Fibroblast of lung (primary cell): ENCODE results near the gene POLQ. TPM values are rescaled to one million over a fixed set of nuclear protein-coding genes. Genes with fewer than 3 reads are reported as not detected.

ENCODE experiments used
- DNase-seq, 2 donors: peaks; one replicate each; pipeline versions ENCODE4 v3.0.0 to v3.0.0-alpha.2; 2010; ENCODE audit warnings: low read depth in 2 of 2
- H2AFZ ChIP-seq: 2 replicates; pipeline ENCODE4 v1.5.1; 2012; ENCODE audit warnings: low read length, control low read depth, inconsistent platforms
- H3K27ac ChIP-seq: 2 replicates; pipeline ENCODE4 v1.5.1; 2011; ENCODE audit warnings: low read length, control low read depth; ENCODE audit not compliant: insufficient read depth
- H3K27me3 ChIP-seq: 2 replicates; pipeline ENCODE4 v1.5.1; 2011; ENCODE audit warnings: mild to moderate bottlenecking, low read length; ENCODE audit not compliant: control insufficient read depth, insufficient read depth
- H3K36me3 ChIP-seq: 2 replicates; pipeline ENCODE4 v1.5.1; 2011; ENCODE audit warnings: low read length; ENCODE audit not compliant: control insufficient read depth, insufficient read depth
- H3K4me1 ChIP-seq: 2 replicates; pipeline ENCODE4 v1.5.1; 2011; ENCODE audit warnings: low read length; ENCODE audit not compliant: control insufficient read depth, insufficient read depth; ENCODE audit errors: extremely low read depth
- H3K4me2 ChIP-seq: 2 replicates; pipeline ENCODE4 v1.5.1; 2011; ENCODE audit warnings: low read length, control low read depth; ENCODE audit not compliant: insufficient read depth; ENCODE audit errors: extremely low read depth
- H3K4me3 ChIP-seq, 4 experiments: fragments of 200-600 bp in 1 of 4; sonication (generic) in 1 of 4; replicated peaks in 1 of 4; 2 replicates each; pipeline ENCODE4 v1.5.1; 2011 to 2016; ENCODE audit warnings: low read length in 4 of 4, low read depth in 3 of 4, mild to moderate bottlenecking in 3 of 4, control low read depth in 2 of 4, inconsistent platforms in 1 of 4, mixed read lengths in 1 of 4; ENCODE audit not compliant: insufficient read depth in 1 of 4; ENCODE audit errors: control extremely low read depth in 1 of 4
- H3K79me2 ChIP-seq: 2 replicates; pipeline ENCODE4 v1.5.1; 2012; ENCODE audit warnings: mild to moderate bottlenecking, low read length, inconsistent platforms; ENCODE audit not compliant: control insufficient read depth, insufficient read depth
- H3K9ac ChIP-seq: 2 replicates; pipeline ENCODE4 v1.5.1; 2011; ENCODE audit warnings: mild to moderate bottlenecking, low read length, control low read depth; ENCODE audit not compliant: insufficient read depth
- H3K9me3 ChIP-seq: 2 replicates; pipeline ENCODE4 v1.5.1; 2012; ENCODE audit warnings: low read depth, low read length; ENCODE audit not compliant: control insufficient read depth, insufficient read depth
- H4K20me1 ChIP-seq: 2 replicates; pipeline ENCODE4 v1.5.1; 2011; ENCODE audit warnings: low read length; ENCODE audit not compliant: control insufficient read depth, insufficient read depth; ENCODE audit errors: extremely low read depth
- CTCF ChIP-seq, 2 donors: IDR thresholded peaks in 1 of 2; conservative IDR thresholded peaks in 1 of 2; 1 replicate in 1 of 2; 2 replicates in 1 of 2; pipeline ENCODE4 v1.5.1; 2011 to 2012; ENCODE audit warnings: low read length in 2 of 2, control low read depth in 1 of 2, inconsistent platforms in 1 of 2, low read depth in 1 of 2, mild to moderate bottlenecking in 1 of 2
- EZH2 ChIP-seq: IDR thresholded peaks from 2 replicates; pipeline ENCODE4 v1.5.1; 2012; ENCODE audit warnings: low read length, control low read depth, mild to moderate bottlenecking; ENCODE audit errors: missing control alignments
- polyA plus RNA-seq, 2 donors: library from polyadenylated mRNA; depleted of rRNA in 1 of 2; stranded (reverse) in 1 of 2; unstranded in 1 of 2; fragments of >200 nt; gene quantifications; 2 replicates each; pipeline ENCODE4 v1.2.1, GENCODE V29; 2011 to 2012; ENCODE audit warnings: missing spikeins in 1 of 2
- total RNA-seq: library from RNA; depleted of rRNA; stranded (reverse); fragments of >200 nt; gene quantifications from 2 replicates; pipeline ENCODE4 v1.2.1, GENCODE V29; 2014

The POLQ gene
- total and polyA plus RNA-seq, 2 donors (not counting 1 experiment from before 2014, with no cell fraction given), result 1.1 to 4.1 TPM

GRCh38 chr3:121514496-121514895 is 31.3 kb downstream of the POLQ start:
- Histone ChIP-seq H3K36me3 (no peaks in the 10 kb centered on the region), H3K4me1 (no peaks in the 10 kb centered on the region), H3K27me3 (no peaks in the 10 kb centered on the region), H3K4me3 (no peak overlapping the region), H2AFZ (no peak overlapping the region), H3K79me2 (no peaks in the 10 kb centered on the region), H3K9me3 (no peaks in the 10 kb centered on the region), H3K9ac (no peak overlapping the region), H3K27ac (no peak overlapping the region), H3K4me2 (no peak overlapping the region), H4K20me1 (no peaks in the 10 kb centered on the region)
- DNase-seq, result no peak
- TF ChIP-seq EZH2 (no peak), CTCF (conservative IDR thresholded peaks at IDR 0.05 in 1 of 2, IDR thresholded peaks at IDR 0.05 in 1 of 2; ENCODE audit: low read depth in 1 of 2, low read length in 2 of 2) (no peak)

GRCh38 chr3:121508389-121508788 is 37.4 kb downstream of the POLQ start:
- H3K9me3 ChIP-seq, result no peaks in the 10 kb centered on the region
- no peaks in the 10 kb centered on the region for H3K79me2 ChIP-seq
- no peak for DNase-seq
- no peak overlapping the region for H3K4me3 ChIP-seq
- no peaks in the 10 kb centered on the region for H4K20me1 ChIP-seq
- H3K36me3 ChIP-seq, result no peaks in the 10 kb centered on the region
- H3K9ac ChIP-seq, result no peak overlapping the region
- H3K27me3 ChIP-seq, result no peaks in the 10 kb centered on the region
- H3K4me1 ChIP-seq, result no peaks in the 10 kb centered on the region
- TF ChIP-seq EZH2 (no peak), CTCF (conservative IDR thresholded peaks at IDR 0.05 in 1 of 2, IDR thresholded peaks at IDR 0.05 in 1 of 2; ENCODE audit: low read depth in 1 of 2, low read length in 2 of 2) (no peak)
- no peak overlapping the region for H3K27ac ChIP-seq
- no peak overlapping the region for H3K4me2 ChIP-seq
- no peak overlapping the region for H2AFZ ChIP-seq

GRCh38 chr3:121505256-121505655 is 40.5 kb downstream of the POLQ start:
- Histone ChIP-seq H2AFZ (no peak overlapping the region), H3K9me3 (no peaks in the 10 kb centered on the region), H3K79me2 (no peaks in the 10 kb centered on the region), H3K4me2 (no peak overlapping the region), H3K9ac (no peak overlapping the region), H3K27ac (no peak overlapping the region), H3K27me3 (no peaks in the 10 kb centered on the region), H3K36me3 (no peaks in the 10 kb centered on the region), H3K4me1 (no peaks in the 10 kb centered on the region), H4K20me1 (no peaks in the 10 kb centered on the region), H3K4me3 (no peak overlapping the region)
- TF ChIP-seq EZH2 (no peak), CTCF (conservative IDR thresholded peaks at IDR 0.05 in 1 of 2, IDR thresholded peaks at IDR 0.05 in 1 of 2; ENCODE audit: low read depth in 1 of 2, low read length in 2 of 2) (no peak)
- DNase-seq, result no peak
